ENCODE measurements around the gene CPSF3. TPM values are rescaled to one million over a fixed set of nuclear protein-coding genes. Genes with fewer than 3 reads are reported as not detected.
A peak's percentile ranks its signal among the peaks of the same experiment; 100 is the strongest.

Gene CPSF3
- total RNA-seq, 1 experiment from 2014 or later: 68.5 TPM

DNA sequence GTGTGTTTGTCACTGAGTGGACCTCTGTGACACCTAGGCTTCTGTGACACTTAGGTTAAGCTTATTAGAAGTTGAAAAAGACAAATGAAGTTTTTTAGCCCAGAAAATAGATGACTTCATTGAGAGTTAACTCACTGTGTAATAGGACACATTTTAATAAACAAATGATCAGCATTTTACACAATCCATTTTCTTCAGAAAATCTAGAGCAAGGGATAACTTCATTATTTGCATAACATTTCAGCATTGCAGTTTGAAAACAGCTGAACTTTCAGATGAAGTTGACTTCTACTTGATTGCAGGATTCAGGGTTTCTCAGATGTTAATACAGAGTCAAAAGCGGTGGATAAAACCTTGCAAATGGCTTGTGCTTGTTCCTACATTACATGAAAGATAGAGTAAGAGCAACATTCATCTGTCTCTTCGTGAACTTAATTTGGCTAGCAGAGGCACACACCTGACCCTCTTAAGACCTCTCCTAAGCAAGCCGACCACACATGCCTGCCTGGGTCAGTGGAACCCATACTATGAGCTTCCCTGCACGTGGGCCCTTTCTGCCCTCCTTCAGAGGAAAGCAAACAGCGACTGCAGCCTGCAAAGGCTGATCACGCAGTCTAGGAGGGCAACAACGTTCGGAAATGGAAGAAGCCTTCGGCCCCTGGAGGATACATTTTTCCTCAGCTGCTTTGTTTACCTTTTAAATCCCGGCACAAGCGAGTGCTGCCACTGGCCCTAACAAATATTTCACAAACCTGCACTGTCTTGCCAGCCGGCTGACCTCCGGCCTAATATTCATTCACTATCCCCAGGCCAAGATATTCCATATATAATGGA lies 16.7 kb upstream of the CPSF3 start:
- Histone ChIP-seq H3K9me2 (ENCODE audit: insufficient read depth) (no peaks in the 10 kb centered on the region), H3K79me2 (ENCODE audit: insufficient read depth, low read length) (no peaks in the 10 kb centered on the region), H3K9ac (ENCODE audit: low read length) (no peak overlapping the region), H4K20me1 (ENCODE audit: insufficient read depth) (no peaks in the 10 kb centered on the region), H3K27ac (ENCODE audit: low read depth, low read length) (no peak overlapping the region), H3K4me2 (ENCODE audit: low read length) (no peak overlapping the region), H3K9me3 (ENCODE audit: control insufficient read depth in 1 of 2, insufficient read depth in 1 of 2, low read depth in 1 of 2, low read length in 2 of 2) (no peaks in the 10 kb centered on the region), H3K4me1 (ENCODE audit: control insufficient read depth in 1 of 2, insufficient read depth in 2 of 2, low read length in 2 of 2) (no peaks in the 10 kb centered on the region), H2AFZ (ENCODE audit: low read depth, low read length, poor library complexity, severe bottlenecking) (no peak overlapping the region), H3K4me3 (replicated peaks in 1 of 2; ENCODE audit: low read depth in 1 of 2, low read length in 2 of 2) (no peak overlapping the region), H3K36me3 (ENCODE audit: control insufficient read depth in 1 of 2, insufficient read depth in 2 of 2, low read length in 2 of 2) (peaks cover 6 to 8% of the 10 kb centered on the region in 2 experiments; a peak in 3 of 4 replicates), H3K27me3 (ENCODE audit: insufficient read depth, low read length) (no peaks in the 10 kb centered on the region)
- DNase-seq (ENCODE audit: low read depth, low spot score) (no peak), ATAC-seq (no peak)
- ChIA-PET CTCF (no interaction called here), POLR2A (no interaction called here), RAD21 (ENCODE audit: low non-redundant PET in 1 of 2, low total read pairs in 2 of 2, uncharacterized antibody in 2 of 2, unreplicated experiment in 2 of 2) (no interaction called here)
- TF ChIP-seq CEBPB (IDR thresholded peaks at IDR 0.05; ENCODE audit: low read depth) (no peak), ZFX (IDR thresholded peaks at IDR 0.05) (no peak), POLR2A (IDR thresholded peaks at IDR 0.05; ENCODE audit: borderline replicate concordance, extremely low read depth, insufficient read depth, insufficient read length) (no peak), EZH2phosphoT487 (IDR thresholded peaks at IDR 0.05; ENCODE audit: borderline replicate concordance) (no peak), SIN3A (IDR thresholded peaks at IDR 0.05; ENCODE audit: low read depth) (no peak), POLR2AphosphoS5 (IDR thresholded peaks at IDR 0.05; ENCODE audit: low read depth, low read length) (no peak), RAD21 (IDR thresholded peaks at IDR 0.05; ENCODE audit: low read depth) (no peak), ZNF274 (IDR thresholded peaks at IDR 0.05; ENCODE audit: low read depth, low read length) (no peak), YY1 (IDR thresholded peaks at IDR 0.05; ENCODE audit: extremely low read depth, insufficient replicate concordance, low read depth, low read length) (no peak)
- TF ChIP-seq, protein P1, sequence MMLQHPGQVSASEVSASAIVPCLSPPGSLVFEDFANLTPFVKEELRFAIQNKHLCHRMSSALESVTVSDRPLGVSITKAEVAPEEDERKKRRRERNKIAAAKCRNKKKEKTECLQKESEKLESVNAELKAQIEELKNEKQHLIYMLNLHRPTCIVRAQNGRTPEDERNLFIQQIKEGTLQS (IDR thresholded peaks at IDR 0.05): no peak
- TSS peak; percentile 29 for BruUV-seq (replicated peaks)
- intact Hi-C loops (cut with micrococcal nuclease): no loop called here

DNA sequence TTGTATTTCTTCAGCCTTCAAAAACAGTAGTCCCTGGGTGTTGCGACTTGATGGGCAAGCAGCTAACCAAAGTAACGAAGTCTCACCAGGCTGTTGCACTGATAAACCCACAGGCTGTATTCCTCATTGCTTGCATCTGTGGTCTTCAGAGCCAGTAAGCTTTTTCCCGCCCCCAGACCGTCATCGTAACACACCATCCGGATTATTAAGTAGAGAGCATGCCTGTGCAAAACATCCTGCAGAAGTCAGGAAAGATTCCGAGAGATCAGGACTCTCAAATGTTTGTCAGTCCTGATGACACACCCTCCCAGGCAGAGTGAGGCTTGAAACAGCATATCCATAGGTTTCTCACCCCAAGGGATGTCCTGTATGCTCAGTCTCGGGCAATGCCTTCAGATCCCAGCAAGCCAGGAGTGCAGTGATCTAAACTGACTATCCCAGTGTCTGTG lies 16.1 kb upstream of the CPSF3 start:
- DNase-seq (ENCODE audit: low read depth, low spot score) (no peak), ATAC-seq (no peak)
- no peaks in the 10 kb centered on the region for H3K27me3 ChIP-seq (ENCODE audit: insufficient read depth, low read length)
- intact Hi-C loops (cut with micrococcal nuclease): no loop called here
- RAD21 ChIA-PET (ENCODE audit: low non-redundant PET in 1 of 2, low total read pairs in 2 of 2, uncharacterized antibody in 2 of 2, unreplicated experiment in 2 of 2): no interaction called here
- no TSS peak for BruUV-seq (replicated peaks)
- no peak overlapping the region for H3K4me2 ChIP-seq (ENCODE audit: low read length)
- H3K79me2 ChIP-seq (ENCODE audit: insufficient read depth, low read length): no peaks in the 10 kb centered on the region
- POLR2A ChIA-PET: no interaction called here
- H3K27ac ChIP-seq (ENCODE audit: low read depth, low read length): no peak overlapping the region
- H3K9me3 ChIP-seq (ENCODE audit: control insufficient read depth in 1 of 2, insufficient read depth in 1 of 2, low read depth in 1 of 2, low read length in 2 of 2): no peaks in the 10 kb centered on the region
- no peak overlapping the region for H3K4me3 ChIP-seq (replicated peaks in 1 of 2; ENCODE audit: low read depth in 1 of 2, low read length in 2 of 2)
- no peaks in the 10 kb centered on the region for H4K20me1 ChIP-seq (ENCODE audit: insufficient read depth)
- TF ChIP-seq YY1 (IDR thresholded peaks at IDR 0.05; ENCODE audit: extremely low read depth, insufficient replicate concordance, low read depth, low read length): no peak
- no peak for TF ChIP-seq ZNF274 (IDR thresholded peaks at IDR 0.05; ENCODE audit: low read depth, low read length)
- no peak for TF ChIP-seq SRF (IDR thresholded peaks at IDR 0.05; ENCODE audit: low read depth)
- no peak for TF ChIP-seq POLR2A (IDR thresholded peaks at IDR 0.05; ENCODE audit: borderline replicate concordance, extremely low read depth, insufficient read depth, insufficient read length)
- no peaks in the 10 kb centered on the region for H3K9me2 ChIP-seq (ENCODE audit: insufficient read depth)
- H3K9ac ChIP-seq (ENCODE audit: low read length): no peak overlapping the region
- H3K4me1 ChIP-seq (ENCODE audit: control insufficient read depth in 1 of 2, insufficient read depth in 2 of 2, low read length in 2 of 2): no peaks in the 10 kb centered on the region
- no peak overlapping the region for H2AFZ ChIP-seq (ENCODE audit: low read depth, low read length, poor library complexity, severe bottlenecking)
- CTCF ChIA-PET: no interaction called here
- peaks cover 6 to 8% of the 10 kb centered on the region in 2 experiments; a peak in 3 of 4 replicates for H3K36me3 ChIP-seq (ENCODE audit: control insufficient read depth in 1 of 2, insufficient read depth in 2 of 2, low read length in 2 of 2)

Measured in HCT116 (cell line).